ENCODE data around the gene SRPX. TPM values are rescaled to one million over a fixed set of nuclear protein-coding genes. Genes with fewer than 3 reads are reported as not detected.

The SRPX gene
- total RNA-seq, 2 experiments from 2014 or later = 1.2 to 1.5 TPM

GRCh38 chrX:38117485-38117884, 103.2 kb downstream of the SRPX start:
- ATAC-seq = no peak
- ChIA-PET CTCF (no interaction called here), POLR2A (no interaction called here)
- Mint-ChIP-seq H3K27me3 (ENCODE audit: low read depth) (no peaks in the 10 kb centered on the region), H3K4me3 (no peak overlapping the region), H3K9me3 (ENCODE audit: insufficient read depth) (no peaks in the 10 kb centered on the region), H3K4me1 (ENCODE audit: low read depth) (no peaks in the 10 kb centered on the region), H3K27ac (no peak overlapping the region), H3K36me3 (ENCODE audit: low read depth) (no peaks in the 10 kb centered on the region)
- DNase-seq = no peak

GRCh38 chrX:38116706-38117105, 104.0 kb downstream of the SRPX start:
- Mint-ChIP-seq H3K36me3 (ENCODE audit: low read depth) (no peaks in the 10 kb centered on the region), H3K9me3 (ENCODE audit: insufficient read depth) (no peaks in the 10 kb centered on the region), H3K4me1 (ENCODE audit: low read depth) (no peaks in the 10 kb centered on the region), H3K27me3 (ENCODE audit: low read depth) (no peaks in the 10 kb centered on the region), H3K27ac (no peak overlapping the region), H3K4me3 (no peak overlapping the region)
- POLR2A ChIA-PET = no interaction called here
- DNase-seq (no peak), ATAC-seq (no peak)
- CTCF ChIA-PET = no interaction called here

GRCh38 chrX:38112566-38112965, 108.1 kb downstream of the SRPX start:
- no peaks in the 10 kb centered on the region for H3K9me3 Mint-ChIP-seq (ENCODE audit: insufficient read depth)

GRCh38 chrX:38111196-38111595, 109.5 kb downstream of the SRPX start:
- DNase-seq (no peak), ATAC-seq (no peak)
- Mint-ChIP-seq H3K9me3 (ENCODE audit: insufficient read depth) (no peaks in the 10 kb centered on the region), H3K36me3 (ENCODE audit: low read depth) (no peaks in the 10 kb centered on the region), H3K4me3 (no peak overlapping the region), H3K4me1 (ENCODE audit: low read depth) (no peaks in the 10 kb centered on the region), H3K27me3 (ENCODE audit: low read depth) (no peaks in the 10 kb centered on the region), H3K27ac (no peak overlapping the region)
- CTCF ChIA-PET = no interaction called here
- POLR2A ChIA-PET = no interaction called here

More at GRCh38 chrX:38112566-38112965, 108.1 kb downstream of the SRPX start:
- DNase-seq (no peak), ATAC-seq (no peak)
- H3K4me3 Mint-ChIP-seq = no peak overlapping the region
- H3K27ac Mint-ChIP-seq = no peak overlapping the region
- no peaks in the 10 kb centered on the region for H3K4me1 Mint-ChIP-seq (ENCODE audit: low read depth)
- H3K36me3 Mint-ChIP-seq (ENCODE audit: low read depth) = no peaks in the 10 kb centered on the region
- H3K27me3 Mint-ChIP-seq (ENCODE audit: low read depth) = no peaks in the 10 kb centered on the region
- CTCF ChIA-PET = no interaction called here
- POLR2A ChIA-PET = no interaction called here

GRCh38 chrX:38110231-38110630, 110.4 kb downstream of the SRPX start:
- no peaks in the 10 kb centered on the region for H3K27me3 Mint-ChIP-seq (ENCODE audit: low read depth)
- H3K4me3 Mint-ChIP-seq = no peak overlapping the region
- no peak for DNase-seq
- no peaks in the 10 kb centered on the region for H3K9me3 Mint-ChIP-seq (ENCODE audit: insufficient read depth)
- CTCF ChIA-PET = no interaction called here
- no peak for ATAC-seq
- POLR2A ChIA-PET = no interaction called here
- no peak overlapping the region for H3K27ac Mint-ChIP-seq
- H3K36me3 Mint-ChIP-seq (ENCODE audit: low read depth) = no peaks in the 10 kb centered on the region
- no peaks in the 10 kb centered on the region for H3K4me1 Mint-ChIP-seq (ENCODE audit: low read depth)

- H3K9me3 Mint-ChIP-seq (ENCODE audit: insufficient read depth) = no peaks in the 10 kb centered on the region
- H3K27ac Mint-ChIP-seq = no peak overlapping the region
- CTCF ChIA-PET = no interaction called here
- POLR2A ChIA-PET = no interaction called here
- ATAC-seq (no peak), DNase-seq (no peak)
- peaks cover 6% of the 10 kb centered on the region for H3K4me1 Mint-ChIP-seq (ENCODE audit: low read depth)
- no peak overlapping the region for H3K4me3 Mint-ChIP-seq
- H3K36me3 Mint-ChIP-seq (ENCODE audit: low read depth) = no peaks in the 10 kb centered on the region
- H3K27me3 Mint-ChIP-seq (ENCODE audit: low read depth) = no peaks in the 10 kb centered on the region
Observed at GRCh38 chrX:38109042-38109898, 111.4 kb downstream of the SRPX start.

- H3K27me3 Mint-ChIP-seq (ENCODE audit: low read depth) = no peaks in the 10 kb centered on the region
- H3K9me3 Mint-ChIP-seq (ENCODE audit: insufficient read depth) = no peaks in the 10 kb centered on the region
- DNase-seq (no peak), ATAC-seq (no peak)
- H3K4me3 Mint-ChIP-seq = no peak overlapping the region
- CTCF ChIA-PET = no interaction called here
- POLR2A ChIA-PET = no interaction called here
- peaks cover 8% of the 10 kb centered on the region for H3K4me1 Mint-ChIP-seq (ENCODE audit: low read depth)
- H3K36me3 Mint-ChIP-seq (ENCODE audit: low read depth) = no peaks in the 10 kb centered on the region
- H3K27ac Mint-ChIP-seq = no peak overlapping the region
Observed at GRCh38 chrX:38108364-38108763, 112.3 kb downstream of the SRPX start.

- H3K9me3 Mint-ChIP-seq (ENCODE audit: insufficient read depth) = no peaks in the 10 kb centered on the region
- no peaks in the 10 kb centered on the region for H3K36me3 Mint-ChIP-seq (ENCODE audit: low read depth)
- DNase-seq = no peak
- no peak overlapping the region for H3K4me3 Mint-ChIP-seq
- H3K27ac Mint-ChIP-seq = no peak overlapping the region
- ChIA-PET POLR2A (no interaction called here), CTCF (no interaction called here)
- ATAC-seq = no peak
- H3K4me1 Mint-ChIP-seq (ENCODE audit: low read depth) = peaks cover 8% of the 10 kb centered on the region
- H3K27me3 Mint-ChIP-seq (ENCODE audit: low read depth) = no peaks in the 10 kb centered on the region
Observed at GRCh38 chrX:38106991-38107655, 113.5 kb downstream of the SRPX start.

- ATAC-seq = no peak
- CTCF ChIA-PET = no interaction called here
Observed at GRCh38 chrX:38105216-38105725, 115.4 kb downstream of the SRPX start.

GRCh38 chrX:38103857-38104812, 116.5 kb downstream of the SRPX start:
- H3K27ac Mint-ChIP-seq = no peak overlapping the region
- H3K36me3 Mint-ChIP-seq (ENCODE audit: low read depth) = no peaks in the 10 kb centered on the region
- DNase-seq (peak; percentile 19), ATAC-seq (no peak)
- POLR2A ChIA-PET = no interaction called here
- CTCF ChIA-PET = no interaction called here
- no peak overlapping the region for H3K4me3 Mint-ChIP-seq
- H3K27me3 Mint-ChIP-seq (ENCODE audit: low read depth) = no peaks in the 10 kb centered on the region
- H3K9me3 Mint-ChIP-seq (ENCODE audit: insufficient read depth) = no peaks in the 10 kb centered on the region
- H3K4me1 Mint-ChIP-seq (ENCODE audit: low read depth) = peaks cover 8% of the 10 kb centered on the region

More at GRCh38 chrX:38105216-38105725, 115.4 kb downstream of the SRPX start:
- DNase-seq = no peak
- POLR2A ChIA-PET = no interaction called here
- Mint-ChIP-seq H3K4me3 (no peak overlapping the region), H3K9me3 (ENCODE audit: insufficient read depth) (no peaks in the 10 kb centered on the region), H3K36me3 (ENCODE audit: low read depth) (no peaks in the 10 kb centered on the region), H3K27ac (no peak overlapping the region), H3K4me1 (ENCODE audit: low read depth) (peaks cover 8% of the 10 kb centered on the region), H3K27me3 (ENCODE audit: low read depth) (no peaks in the 10 kb centered on the region)

- no peak overlapping the region for H3K4me3 Mint-ChIP-seq
- DNase-seq (no peak), ATAC-seq (no peak)
- H3K4me1 Mint-ChIP-seq (ENCODE audit: low read depth) = peaks cover 8% of the 10 kb centered on the region
- H3K27ac Mint-ChIP-seq = no peak overlapping the region
- POLR2A ChIA-PET = no interaction called here
- no peaks in the 10 kb centered on the region for H3K9me3 Mint-ChIP-seq (ENCODE audit: insufficient read depth)
- CTCF ChIA-PET = no interaction called here
- no peaks in the 10 kb centered on the region for H3K27me3 Mint-ChIP-seq (ENCODE audit: low read depth)
- no peaks in the 10 kb centered on the region for H3K36me3 Mint-ChIP-seq (ENCODE audit: low read depth)
Observed at GRCh38 chrX:38102875-38103274, 117.8 kb downstream of the SRPX start.

- Mint-ChIP-seq H3K27ac (no peak overlapping the region), H3K27me3 (ENCODE audit: low read depth) (no peaks in the 10 kb centered on the region), H3K4me3 (no peak overlapping the region), H3K4me1 (ENCODE audit: low read depth) (peaks cover 8% of the 10 kb centered on the region), H3K9me3 (ENCODE audit: insufficient read depth) (no peaks in the 10 kb centered on the region), H3K36me3 (ENCODE audit: low read depth) (no peaks in the 10 kb centered on the region)
- ATAC-seq (no peak), DNase-seq (no peak)
- ChIA-PET POLR2A (no interaction called here), CTCF (no interaction called here)
Observed at GRCh38 chrX:38102240-38102639, 118.4 kb downstream of the SRPX start.
